PC-9 (cell line): ENCODE data around the gene GPR45.

Experiments used
- CTCF ChIP-seq: fragments of 200-600 bp; sonication (generic); conservative IDR thresholded peaks from 2 replicates; pipeline ENCODE4 v1.6.1; 2017; ENCODE audit warnings: mixed run types, antibody characterized with exemption, mild to moderate bottlenecking, moderate library complexity
- EZH2 ChIP-seq: fragments of 200-600 bp; sonication (generic); IDR thresholded peaks from 2 replicates; pipeline ENCODE4 v1.8.0; 2017; ENCODE audit warnings: antibody characterized with exemption, low read depth

- TF ChIP-seq CTCF (no peak), EZH2 (no peak)
Observed at GRCh38 chr2:105244451-105244850, 2.9 kb downstream of the GPR45 start.
